ENCODE measurements around the gene TMEM9. TPM values are rescaled to one million over a fixed set of nuclear protein-coding genes. Genes with fewer than 3 reads are reported as not detected.

The TMEM9 gene
- total RNA-seq, 6 experiments from 2014 or later: 27.0 to 47.4 (median 35.6) TPM

GRCh38 chr1:201138311-201138840, 15.9 kb downstream of the TMEM9 start:
- TF ChIP-seq CTCF (IDR thresholded peaks at IDR 0.05): no peak
- TF ChIP-seq POLR2A (IDR thresholded peaks at IDR 0.05): no peak
- no peaks in the 10 kb centered on the region for H3K9me3 ChIP-seq
- intact Hi-C loops (cut with DNase I): no loop called here
- DNase-seq (no peak), ATAC-seq (no peak)
- no peak overlapping the region for H3K27ac ChIP-seq
- H3K27me3 ChIP-seq: no peaks in the 10 kb centered on the region
- no peaks in the 10 kb centered on the region for H3K4me1 ChIP-seq
- H3K4me3 ChIP-seq: no peak overlapping the region
- peaks cover 0 to 8% (median 2%) of the 10 kb centered on the region in 4 donors for H3K36me3 ChIP-seq
- WGBS (ENCODE audit: insufficient coverage, low coverage, low lambda C conversion rate, missing lambda C conversion rate): 100% methylated on average over 2 of the region's 6 CpGs

DNA sequence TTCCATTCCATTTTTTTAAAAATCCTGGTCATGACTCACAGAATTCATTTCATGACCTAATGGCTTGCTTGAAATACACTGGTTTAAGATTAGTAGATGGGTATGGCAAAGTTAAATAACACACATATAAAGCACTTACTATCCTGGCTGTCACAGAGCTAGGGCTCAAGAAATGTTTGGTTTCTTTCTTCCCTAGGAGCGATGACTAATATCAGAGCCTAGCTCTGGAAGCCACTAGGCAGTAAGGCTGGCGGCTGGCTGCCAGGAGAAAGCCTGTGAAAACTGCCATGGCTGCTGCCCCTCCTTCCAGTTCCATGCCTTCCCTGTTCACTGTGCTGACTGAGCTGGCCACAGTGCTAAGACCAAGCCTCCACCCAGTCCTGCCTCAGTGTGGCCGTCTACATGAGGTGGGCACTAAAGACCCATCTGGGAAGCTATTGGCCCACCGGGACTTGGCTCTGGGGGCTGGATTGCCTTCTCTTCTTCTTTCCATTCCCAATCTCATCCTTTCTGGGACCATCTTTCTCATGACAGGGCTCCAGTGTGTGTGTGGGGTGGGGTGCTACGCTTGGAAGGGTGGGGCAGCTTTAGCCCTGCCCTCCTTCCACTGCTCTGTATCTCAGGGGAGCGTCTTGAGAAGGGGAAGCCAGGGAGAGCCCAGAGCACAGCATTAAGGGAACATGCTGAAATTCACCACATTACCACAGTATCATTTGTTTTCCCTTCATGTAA, 16.5 kb downstream of the TMEM9 start:
- DNase-seq (no peak), ATAC-seq (no peak)
- H3K27me3 ChIP-seq: no peaks in the 10 kb centered on the region
- H3K36me3 ChIP-seq: peaks cover 0 to 5% (median 2%) of the 10 kb centered on the region in 4 donors
- 100% methylated on average over 1 of the region's 6 CpGs for WGBS (ENCODE audit: insufficient coverage, low coverage, low lambda C conversion rate, missing lambda C conversion rate)
- H3K4me3 ChIP-seq: no peak overlapping the region
- intact Hi-C loops (cut with DNase I): no loop called here
- no peaks in the 10 kb centered on the region for H3K9me3 ChIP-seq
- no peak for TF ChIP-seq CTCF (IDR thresholded peaks at IDR 0.05)
- no peak for TF ChIP-seq POLR2A (IDR thresholded peaks at IDR 0.05)
- H3K27ac ChIP-seq: no peak overlapping the region
- no peaks in the 10 kb centered on the region for H3K4me1 ChIP-seq

DNA sequence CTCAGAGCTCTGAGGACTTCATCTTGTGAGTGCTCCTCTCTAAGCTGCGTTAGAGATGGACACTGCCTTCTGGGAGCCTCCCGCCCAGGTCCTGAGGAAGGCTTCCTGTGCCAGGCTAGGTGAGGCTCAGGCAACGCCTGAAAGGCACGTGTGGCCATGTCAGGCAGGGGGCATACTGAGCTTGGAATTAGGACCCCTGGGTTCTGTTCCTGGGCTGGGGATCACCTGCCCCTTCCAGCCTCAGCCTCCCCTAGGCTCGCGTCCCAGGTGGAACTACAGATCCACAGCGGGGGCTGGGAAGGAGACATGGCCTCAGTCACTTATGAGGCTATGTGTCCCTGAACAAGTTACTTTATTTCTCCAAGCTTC, 17.3 kb downstream of the TMEM9 start:
- Histone ChIP-seq H3K4me3 (no peak overlapping the region), H3K4me1 (no peaks in the 10 kb centered on the region), H3K27ac (no peak overlapping the region), H3K36me3 (peaks cover 0 to 5% (median 2%) of the 10 kb centered on the region in 4 donors), H3K9me3 (no peaks in the 10 kb centered on the region), H3K27me3 (no peaks in the 10 kb centered on the region)
- no CpG with 5 or more reads among the region's 7 CpGs for WGBS (ENCODE audit: insufficient coverage, low coverage, low lambda C conversion rate, missing lambda C conversion rate)
- no peak for DNase-seq
- intact Hi-C loops (cut with DNase I): no loop called here
- ATAC-seq: no peak
- TF ChIP-seq POLR2A (IDR thresholded peaks at IDR 0.05): no peak
- no peak for TF ChIP-seq CTCF (IDR thresholded peaks at IDR 0.05)

DNA sequence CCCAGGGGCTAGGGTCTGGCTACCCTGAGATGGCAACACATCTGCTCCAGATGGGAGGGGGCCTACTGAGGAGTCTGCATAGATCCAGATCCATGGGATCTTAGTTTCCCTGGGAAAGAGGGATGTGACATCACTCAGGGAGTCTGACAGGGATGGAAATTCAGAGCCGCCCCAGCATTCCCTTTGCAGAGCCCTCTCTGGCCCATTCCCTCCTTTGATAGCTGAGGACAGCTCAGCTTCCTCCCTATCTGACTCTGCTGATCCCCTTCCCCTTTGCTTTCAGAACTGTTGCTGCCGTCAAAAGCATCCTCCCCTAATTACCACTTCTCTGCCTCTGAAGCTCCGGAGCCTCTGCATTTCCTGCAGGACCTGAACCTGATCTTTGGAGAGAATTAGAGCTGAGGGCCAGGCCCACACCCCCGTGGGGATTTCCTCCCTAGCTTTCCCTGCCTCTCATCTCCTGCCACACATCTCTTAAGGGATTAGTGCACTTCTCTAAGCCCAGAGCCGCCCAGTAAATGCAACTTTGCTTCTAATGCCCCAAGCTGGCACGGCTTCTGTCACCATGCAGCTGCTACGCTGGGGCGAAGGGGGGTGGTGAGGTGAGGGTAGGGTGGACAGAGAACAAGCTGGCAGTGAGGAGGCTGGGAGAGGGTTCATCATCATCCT, 17.8 kb downstream of the TMEM9 start:
- Histone ChIP-seq H3K27me3 (no peaks in the 10 kb centered on the region), H3K9me3 (no peaks in the 10 kb centered on the region), H3K4me1 (no peaks in the 10 kb centered on the region), H3K27ac (no peak overlapping the region), H3K36me3 (peaks cover 0 to 5% (median 2%) of the 10 kb centered on the region in 4 donors), H3K4me3 (no peak overlapping the region)
- intact Hi-C loops (cut with DNase I): no loop called here
- ATAC-seq (no peak), DNase-seq (no peak)
- WGBS (ENCODE audit: insufficient coverage, low coverage, low lambda C conversion rate, missing lambda C conversion rate): 83% methylated on average over 3 of the region's 8 CpGs
- TF ChIP-seq POLR2A (IDR thresholded peaks at IDR 0.05) (no peak), CTCF (IDR thresholded peaks at IDR 0.05) (no peak)
